CD4-positive, alpha-beta T cell treated with Interleukin-1 beta for 1 hour (primary cell): ENCODE measurements around the gene PHF8.

ENCODE experiments used
- DNase-seq, 2 donors: peaks; one replicate each; pipeline ENCODE4 v3.0.0-alpha.2; 2020 to 2022

The PHF8 gene

GRCh38 chrX:54012830-54013500 lies 31.3 kb downstream of the PHF8 start:
- no peak for DNase-seq

GRCh38 chrX:54007682-54008081 lies 36.6 kb downstream of the PHF8 start:
- DNase-seq: no peak

GRCh38 chrX:53997724-53998123 lies 46.5 kb downstream of the PHF8 start:
- DNase-seq: no peak

- no peak for DNase-seq
Observed at GRCh38 chrX:53992589-53992988, 51.7 kb downstream of the PHF8 start.

GRCh38 chrX:53990171-53990570 lies 54.1 kb downstream of the PHF8 start:
- DNase-seq: no peak

GRCh38 chrX:53984895-53985294 lies 59.4 kb downstream of the PHF8 start:
- DNase-seq: no peak

GRCh38 chrX:53974529-53974928 lies 69.7 kb downstream of the PHF8 start:
- no peak for DNase-seq

GRCh38 chrX:53969540-53969939 lies 74.7 kb downstream of the PHF8 start:
- no peak for DNase-seq

- DNase-seq: no peak
Observed at GRCh38 chrX:53950130-53950733, 94.0 kb downstream of the PHF8 start.

GRCh38 chrX:53940180-53940579 lies 104.1 kb downstream of the PHF8 start:
- no peak for DNase-seq

- no peak for DNase-seq
Observed at GRCh38 chrX:53939127-53939526, 105.1 kb downstream of the PHF8 start.

GRCh38 chrX:53930515-53931380 lies 113.5 kb downstream of the PHF8 start:
- no peak for DNase-seq

- no peak for DNase-seq
Observed at GRCh38 chrX:53926030-53926429, 118.2 kb downstream of the PHF8 start.

- DNase-seq: no peak
Observed at GRCh38 chrX:53918702-53919101, 125.6 kb downstream of the PHF8 start.

- DNase-seq: no peak
Observed at GRCh38 chrX:53900623-53901022, 143.7 kb downstream of the PHF8 start.

- no peak for DNase-seq
Observed at GRCh38 chrX:53895270-53895669, 149.0 kb downstream of the PHF8 start.
